Nephron (organoid): ENCODE data around the gene SLC35F4.
A peak's percentile ranks its signal among the peaks of the same experiment; 100 is the strongest.

Experiments used
- H3K27ac Mint-ChIP-seq, 3 experiments: 2 replicates each; pipeline ENCODE4 v1.8.0; 2020; ENCODE audit warnings: mixed read lengths in 3 of 3, mild to moderate bottlenecking in 2 of 3, moderate library complexity in 1 of 3
- H3K27me3 Mint-ChIP-seq: 2 replicates; pipeline ENCODE4 v1.8.0; 2021; ENCODE audit warnings: low read depth, mild to moderate bottlenecking, moderate library complexity, mixed read lengths
- H3K36me3 Mint-ChIP-seq: 2 replicates; pipeline ENCODE4 v1.8.0; 2020; ENCODE audit warnings: low read depth, mixed read lengths
- H3K4me1 Mint-ChIP-seq: 2 replicates; pipeline ENCODE4 v1.8.0; 2020; ENCODE audit warnings: mixed read lengths
- H3K4me3 Mint-ChIP-seq, 3 experiments: 2 replicates each; pipeline ENCODE4 v1.8.0; 2020; ENCODE audit warnings: mild to moderate bottlenecking in 3 of 3, mixed read lengths in 3 of 3, moderate library complexity in 2 of 3
- H3K9me3 Mint-ChIP-seq: 2 replicates; pipeline ENCODE4 v1.8.0; 2020; ENCODE audit warnings: mixed read lengths
- CTCF ChIP-seq, 3 experiments: fragments of 200-600 bp; sonication (generic); IDR thresholded peaks; one replicate each; pipeline ENCODE4 v1.5.0; 2021; ENCODE audit warnings: antibody characterized with exemption in 3 of 3; ENCODE audit not compliant: unreplicated experiment in 3 of 3

The SLC35F4 gene

GRCh38 chr14:57865403-57866198, at the start of gene SLC35F4:
TSS of gene SLC35F4 (minus strand) at chr14:57866092.
- no peaks in the 10 kb centered on the region for H3K36me3 Mint-ChIP-seq
- H3K27ac Mint-ChIP-seq = no peak within 1 kb of the TSS
- no peaks in the 10 kb centered on the region for H3K4me1 Mint-ChIP-seq
- H3K4me3 Mint-ChIP-seq = peak within 1 kb of the TSS; percentile 53 to 72 (median 71)
- no peak for TF ChIP-seq CTCF (IDR thresholded peaks at IDR 0.05; ENCODE audit: unreplicated experiment in 3 of 3)
- H3K27me3 Mint-ChIP-seq = peaks cover 72% of the 10 kb centered on the region
- H3K9me3 Mint-ChIP-seq = no peaks in the 10 kb centered on the region

GRCh38 chr14:57909626-57910025, 43.7 kb upstream of the SLC35F4 start:
- H3K27me3 Mint-ChIP-seq = no peaks in the 10 kb centered on the region
- no peaks in the 10 kb centered on the region for H3K9me3 Mint-ChIP-seq
- H3K4me1 Mint-ChIP-seq = no peaks in the 10 kb centered on the region
- no peaks in the 10 kb centered on the region for H3K36me3 Mint-ChIP-seq
- no peak for TF ChIP-seq CTCF (IDR thresholded peaks at IDR 0.05; ENCODE audit: unreplicated experiment in 3 of 3)
- no peak overlapping the region for H3K4me3 Mint-ChIP-seq
- no peak overlapping the region for H3K27ac Mint-ChIP-seq

- Mint-ChIP-seq H3K27me3 (no peaks in the 10 kb centered on the region), H3K27ac (no peak overlapping the region), H3K4me1 (no peaks in the 10 kb centered on the region), H3K9me3 (no peaks in the 10 kb centered on the region), H3K36me3 (no peaks in the 10 kb centered on the region), H3K4me3 (no peak overlapping the region)
- TF ChIP-seq CTCF (IDR thresholded peaks at IDR 0.05; ENCODE audit: unreplicated experiment in 3 of 3) = no peak
Observed at GRCh38 chr14:57903954-57904353, 38.1 kb upstream of the SLC35F4 start.

DNA sequence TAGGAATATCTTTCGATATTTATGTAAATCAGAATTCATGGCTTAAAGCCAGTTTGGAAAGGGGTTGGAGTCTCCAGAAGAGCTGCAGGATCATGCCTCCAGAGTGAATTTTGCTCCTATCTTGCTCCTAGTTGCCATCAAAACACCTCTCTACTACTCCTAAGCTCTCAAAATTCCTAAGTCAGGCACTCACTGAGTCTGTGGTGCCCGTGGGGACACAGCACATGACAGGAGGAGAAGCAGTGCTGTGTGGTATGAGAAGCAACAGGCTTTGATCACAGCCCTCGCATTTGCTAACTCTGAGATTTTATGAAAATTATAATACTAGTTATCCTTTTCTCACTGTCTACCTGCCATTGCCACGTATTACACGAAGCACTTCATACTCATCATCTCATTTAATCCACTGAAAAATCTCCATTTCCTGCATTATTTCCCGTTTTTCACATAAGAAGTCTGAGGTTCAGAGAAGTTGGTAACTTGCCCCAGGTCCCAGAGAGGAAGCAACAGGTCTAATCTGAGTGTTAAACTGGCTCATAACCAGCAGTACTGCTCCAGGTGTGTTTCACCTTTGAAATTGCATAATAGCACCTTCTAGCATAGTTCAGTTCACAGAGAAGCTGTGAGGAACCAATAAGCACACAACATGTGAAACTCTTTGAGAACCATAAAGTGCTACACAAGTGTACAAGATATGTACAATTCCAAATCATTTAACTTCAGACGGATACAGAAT, 33.1 kb upstream of the SLC35F4 start:
- no peak for TF ChIP-seq CTCF (IDR thresholded peaks at IDR 0.05; ENCODE audit: unreplicated experiment in 3 of 3)
- H3K9me3 Mint-ChIP-seq = no peaks in the 10 kb centered on the region
- H3K36me3 Mint-ChIP-seq = no peaks in the 10 kb centered on the region
- no peaks in the 10 kb centered on the region for H3K27me3 Mint-ChIP-seq
- H3K4me1 Mint-ChIP-seq = no peaks in the 10 kb centered on the region
- H3K4me3 Mint-ChIP-seq = no peak overlapping the region
- no peak overlapping the region for H3K27ac Mint-ChIP-seq

DNA sequence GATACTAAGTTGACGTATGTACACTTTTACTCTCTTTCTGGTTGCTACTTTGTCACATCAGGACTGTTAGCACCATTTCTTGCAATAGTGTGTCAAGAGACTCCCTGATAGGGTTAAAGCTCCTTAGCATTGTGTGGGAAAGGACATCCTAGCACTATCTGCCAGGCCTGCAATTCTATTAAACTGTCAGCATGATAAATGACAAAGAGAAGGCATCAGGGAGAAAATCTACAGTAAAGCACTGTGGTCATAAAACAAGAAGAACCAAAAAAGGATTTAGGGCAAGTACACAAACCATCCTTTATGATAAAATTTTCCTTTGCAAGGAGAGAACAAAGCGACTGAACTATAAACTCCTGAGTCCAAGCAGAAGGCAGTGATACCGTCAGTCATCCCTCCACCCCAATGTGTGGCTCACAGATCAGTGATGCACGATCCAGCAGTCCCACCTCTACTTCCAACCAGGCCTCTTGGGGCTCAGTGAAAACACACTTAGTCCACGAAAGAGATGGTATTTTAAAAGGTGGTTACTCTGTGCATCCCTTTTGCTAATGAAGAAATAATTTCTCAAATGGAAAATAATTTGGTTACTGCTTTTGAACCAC, 31.4 kb upstream of the SLC35F4 start:
- TF ChIP-seq CTCF (IDR thresholded peaks at IDR 0.05; ENCODE audit: unreplicated experiment in 3 of 3) = no peak

More for the DNA sequence above, 31.4 kb upstream of the SLC35F4 start:
- no peaks in the 10 kb centered on the region for H3K4me1 Mint-ChIP-seq
- no peaks in the 10 kb centered on the region for H3K36me3 Mint-ChIP-seq
- H3K27ac Mint-ChIP-seq = no peak overlapping the region
- H3K9me3 Mint-ChIP-seq = no peaks in the 10 kb centered on the region
- no peak overlapping the region for H3K4me3 Mint-ChIP-seq
- no peaks in the 10 kb centered on the region for H3K27me3 Mint-ChIP-seq
